Neural progenitor cell (in vitro differentiated cells): ENCODE data around the gene NARS2. TPM values are rescaled to one million over a fixed set of nuclear protein-coding genes. Genes with fewer than 3 reads are reported as not detected.
A peak's percentile ranks its signal among the peaks of the same experiment; 100 is the strongest.

Source experiments
- DNase-seq: peaks from one replicate; pipeline ENCODE4 v3.0.0-alpha.2; 2016; ENCODE audit warnings: low spot score
- H2AFZ ChIP-seq: fragments of 200-600 bp; sonication (generic); replicated peaks from 2 replicates; pipeline ENCODE4 v1.6.1; 2016; ENCODE audit warnings: antibody characterized with exemption
- H3F3A ChIP-seq: fragments of 200-600 bp; sonication (generic); 2 replicates; pipeline ENCODE4 v1.6.1; 2016; ENCODE audit warnings: antibody characterized with exemption, low read depth
- H3K27ac ChIP-seq: fragments of 200-600 bp; sonication (generic); 2 replicates; pipeline ENCODE4 v1.5.1; 2016; ENCODE audit warnings: mild to moderate bottlenecking
- H3K27me3 ChIP-seq: fragments of 200-600 bp; sonication (generic); 2 replicates; pipeline ENCODE4 v1.6.1; 2016; ENCODE audit warnings: mild to moderate bottlenecking, moderate library complexity
- H3K36me3 ChIP-seq: fragments of 200-600 bp; sonication (generic); 2 replicates; pipeline ENCODE4 v1.5.1; 2016
- H3K4me1 ChIP-seq: fragments of 200-600 bp; sonication (generic); 2 replicates; pipeline ENCODE4 v1.6.1; 2016; ENCODE audit warnings: mixed run types
- H3K4me2 ChIP-seq: fragments of 200-600 bp; sonication (generic); 2 replicates; pipeline ENCODE4 v1.6.1; 2016
- H3K4me3 ChIP-seq: fragments of 200-600 bp; sonication (generic); 2 replicates; pipeline ENCODE4 v1.5.1; 2016
- H3K79me2 ChIP-seq: fragments of 200-600 bp; sonication (generic); 2 replicates; pipeline ENCODE4 v1.6.1; 2016; ENCODE audit warnings: low read depth
- H3K9ac ChIP-seq: fragments of 200-600 bp; sonication (generic); 2 replicates; pipeline ENCODE4 v1.6.1; 2016
- H3K9me3 ChIP-seq: fragments of 200-600 bp; sonication (generic); 2 replicates; pipeline ENCODE4 v1.5.1; 2016; ENCODE audit warnings: low read depth
- H4K20me1 ChIP-seq: fragments of 200-600 bp; sonication (generic); 2 replicates; pipeline ENCODE4 v1.6.1; 2016; ENCODE audit warnings: low read depth
- H3K27ac Mint-ChIP-seq: 3 replicates; pipeline ENCODE4 v1.8.0; 2021; ENCODE audit warnings: mixed read lengths
- H3K27me3 Mint-ChIP-seq: 2 replicates; pipeline ENCODE4 v1.8.0; 2022; ENCODE audit warnings: low read depth, mild to moderate bottlenecking, inconsistent platforms, moderate library complexity, mixed read lengths; ENCODE audit not compliant: insufficient read depth
- H3K36me3 Mint-ChIP-seq: 3 replicates; pipeline ENCODE4 v1.8.0; 2021; ENCODE audit warnings: mixed read lengths
- H3K4me1 Mint-ChIP-seq: 3 replicates; pipeline ENCODE4 v1.8.0; 2021; ENCODE audit warnings: mixed read lengths
- H3K4me3 Mint-ChIP-seq: 3 replicates; pipeline ENCODE4 v1.8.0; 2021; ENCODE audit warnings: mild to moderate bottlenecking, moderate library complexity, mixed read lengths
- H3K9me3 Mint-ChIP-seq: 3 replicates; pipeline ENCODE4 v1.8.0; 2020; ENCODE audit warnings: mixed read lengths
- EZH2 ChIP-seq: fragments of 200-600 bp; sonication (generic); IDR thresholded peaks from 2 replicates; pipeline ENCODE4 v1.6.1; 2017; ENCODE audit warnings: antibody characterized with exemption, mild to moderate bottlenecking, moderate library complexity
- EZH2phosphoT487 ChIP-seq: fragments of 200-600 bp; sonication (generic); IDR thresholded peaks from 2 replicates; pipeline ENCODE4 v1.6.1; 2017; ENCODE audit warnings: antibody characterized with exemption
- total RNA-seq: library from RNA; depleted of rRNA; stranded (reverse); fragments of >200 nt; gene quantifications from 2 replicates; pipeline ENCODE4 v1.2.3, GENCODE V29; 2015; ENCODE audit warnings: low replicate concordance
- TF ChIP-seq, protein P1 (sequence below): fragments of 200-600 bp; sonication (generic); IDR thresholded peaks from 2 replicates; pipeline ENCODE4 v1.5.1; 2017; ENCODE audit warnings: antibody characterized with exemption, mild to moderate bottlenecking

The NARS2 gene
- total RNA-seq, 1 donor from 2014 or later = 53.0 TPM

DNA sequence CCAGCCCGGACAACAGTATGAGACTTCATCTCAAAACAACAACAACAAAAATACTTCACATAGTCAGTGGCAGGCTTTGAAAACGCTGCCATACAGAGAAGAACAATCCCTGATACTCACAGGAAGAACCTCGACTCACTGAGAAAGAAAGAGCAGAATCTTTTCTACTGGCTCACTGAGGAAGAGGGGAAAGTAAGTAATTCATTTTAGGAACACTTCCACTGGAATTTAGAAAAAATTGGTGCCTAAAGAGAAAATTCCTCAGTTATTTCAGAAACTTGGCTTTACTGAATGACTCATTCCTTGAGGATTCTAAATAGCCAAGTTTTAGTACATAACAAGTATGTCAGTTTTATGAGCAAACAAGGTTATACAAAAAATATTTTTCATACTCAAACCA lies 12.3 kb downstream of the NARS2 start:
- H3K4me1 ChIP-seq = peaks cover 15% of the 10 kb centered on the region
- no peak overlapping the region for H3K4me3 Mint-ChIP-seq
- H3F3A ChIP-seq = peaks cover 18% of the 10 kb centered on the region
- H2AFZ ChIP-seq = no peak overlapping the region
- H3K36me3 ChIP-seq = peaks cover 8% of the 10 kb centered on the region
- H3K9me3 ChIP-seq = no peaks in the 10 kb centered on the region
- H3K9ac ChIP-seq = no peak overlapping the region
- H3K4me3 ChIP-seq = no peak overlapping the region
- no peaks in the 10 kb centered on the region for H3K9me3 Mint-ChIP-seq
- peak; percentile 11 for DNase-seq
- peaks cover 8% of the 10 kb centered on the region for H3K4me1 Mint-ChIP-seq
- peaks cover 4% of the 10 kb centered on the region for H3K27me3 Mint-ChIP-seq
- peak overlapping the region; percentile 47 for H3K27ac Mint-ChIP-seq
- H3K27ac ChIP-seq = peak overlapping the region; percentile 6
- no peak overlapping the region for H3K4me2 ChIP-seq
- H3K79me2 ChIP-seq = peaks cover 63% of the 10 kb centered on the region
- peaks cover 22% of the 10 kb centered on the region for H4K20me1 ChIP-seq
- TF ChIP-seq, protein P1, sequence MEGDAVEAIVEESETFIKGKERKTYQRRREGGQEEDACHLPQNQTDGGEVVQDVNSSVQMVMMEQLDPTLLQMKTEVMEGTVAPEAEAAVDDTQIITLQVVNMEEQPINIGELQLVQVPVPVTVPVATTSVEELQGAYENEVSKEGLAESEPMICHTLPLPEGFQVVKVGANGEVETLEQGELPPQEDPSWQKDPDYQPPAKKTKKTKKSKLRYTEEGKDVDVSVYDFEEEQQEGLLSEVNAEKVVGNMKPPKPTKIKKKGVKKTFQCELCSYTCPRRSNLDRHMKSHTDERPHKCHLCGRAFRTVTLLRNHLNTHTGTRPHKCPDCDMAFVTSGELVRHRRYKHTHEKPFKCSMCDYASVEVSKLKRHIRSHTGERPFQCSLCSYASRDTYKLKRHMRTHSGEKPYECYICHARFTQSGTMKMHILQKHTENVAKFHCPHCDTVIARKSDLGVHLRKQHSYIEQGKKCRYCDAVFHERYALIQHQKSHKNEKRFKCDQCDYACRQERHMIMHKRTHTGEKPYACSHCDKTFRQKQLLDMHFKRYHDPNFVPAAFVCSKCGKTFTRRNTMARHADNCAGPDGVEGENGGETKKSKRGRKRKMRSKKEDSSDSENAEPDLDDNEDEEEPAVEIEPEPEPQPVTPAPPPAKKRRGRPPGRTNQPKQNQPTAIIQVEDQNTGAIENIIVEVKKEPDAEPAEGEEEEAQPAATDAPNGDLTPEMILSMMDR = no peak
- no peak for TF ChIP-seq EZH2phosphoT487
- no peak for TF ChIP-seq EZH2
- H3K36me3 Mint-ChIP-seq = peaks cover 8% of the 10 kb centered on the region
- no peaks in the 10 kb centered on the region for H3K27me3 ChIP-seq

DNA sequence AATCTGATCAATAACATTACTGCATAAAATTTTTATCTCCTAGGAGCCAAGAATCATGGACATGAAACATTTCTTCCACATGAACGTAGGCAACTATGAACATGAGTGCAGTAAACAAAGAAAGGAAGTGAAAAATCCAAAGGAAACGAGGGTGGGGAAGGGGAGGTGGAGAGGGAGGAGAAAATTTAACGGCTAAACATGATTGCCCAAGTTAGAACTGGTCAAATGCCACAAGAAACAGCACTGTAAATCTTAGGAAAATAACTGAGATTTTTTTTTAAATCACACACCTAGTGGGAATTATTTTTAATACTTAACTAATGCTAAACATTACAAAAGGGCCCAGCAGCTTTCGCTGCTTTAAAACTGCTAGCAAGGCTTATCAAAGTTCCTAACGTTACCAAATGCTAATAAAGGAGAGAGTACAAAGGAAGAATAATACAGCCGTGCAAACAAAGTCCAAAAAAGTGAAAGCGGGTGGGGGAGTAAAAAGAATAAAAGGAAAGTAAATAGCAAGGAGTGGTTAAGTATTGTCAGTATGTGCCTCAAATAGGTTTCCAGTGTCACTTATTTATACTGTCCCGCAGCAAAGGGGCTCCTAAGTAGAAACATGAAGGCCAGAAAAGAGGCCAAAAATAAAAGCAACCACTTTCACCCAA lies 13.7 kb downstream of the NARS2 start:
- Histone ChIP-seq H3K9ac (no peak overlapping the region), H3K4me3 (no peak overlapping the region), H3K36me3 (peaks cover 1% of the 10 kb centered on the region), H3F3A (peaks cover 13% of the 10 kb centered on the region), H3K79me2 (peaks cover 74% of the 10 kb centered on the region), H2AFZ (no peak overlapping the region), H3K4me2 (no peak overlapping the region), H3K27ac (no peak overlapping the region), H3K4me1 (peaks cover 24% of the 10 kb centered on the region), H3K9me3 (no peaks in the 10 kb centered on the region), H3K27me3 (no peaks in the 10 kb centered on the region), H4K20me1 (peaks cover 22% of the 10 kb centered on the region)
- peaks cover 8% of the 10 kb centered on the region for H3K4me1 Mint-ChIP-seq
- H3K9me3 Mint-ChIP-seq = no peaks in the 10 kb centered on the region
- DNase-seq = no peak
- no peak overlapping the region for H3K27ac Mint-ChIP-seq
- peaks cover 18% of the 10 kb centered on the region for H3K36me3 Mint-ChIP-seq
- H3K27me3 Mint-ChIP-seq = peaks cover 4% of the 10 kb centered on the region
- H3K4me3 Mint-ChIP-seq = no peak overlapping the region
- TF ChIP-seq, protein P1 = no peak
- no peak for TF ChIP-seq EZH2
- no peak for TF ChIP-seq EZH2phosphoT487

DNA sequence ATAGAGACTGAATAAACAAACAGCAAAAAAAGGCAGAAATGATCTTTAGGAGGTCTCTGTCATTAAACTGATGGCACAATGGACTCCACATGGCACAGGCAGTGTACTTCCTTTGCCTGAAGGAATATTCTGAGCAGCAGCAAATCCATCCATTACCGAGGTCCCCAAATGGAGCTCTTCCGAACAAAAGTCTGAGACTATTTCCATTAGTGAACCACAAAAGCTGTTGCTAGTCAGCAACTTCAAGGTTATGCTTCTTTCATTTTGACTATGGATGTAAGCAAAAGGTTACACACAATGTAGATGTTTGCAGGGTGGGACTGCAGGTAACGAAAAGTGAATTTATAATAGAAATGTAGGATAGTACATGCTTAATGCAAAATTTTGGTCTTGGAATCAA lies 14.5 kb downstream of the NARS2 start:
- DNase-seq = no peak
- Histone ChIP-seq H2AFZ (no peak overlapping the region), H3K9ac (no peak overlapping the region), H3K4me2 (no peak overlapping the region), H3K4me1 (peaks cover 24% of the 10 kb centered on the region), H3K79me2 (peaks cover 74% of the 10 kb centered on the region), H3F3A (peaks cover 6% of the 10 kb centered on the region), H3K9me3 (no peaks in the 10 kb centered on the region), H4K20me1 (peaks cover 16% of the 10 kb centered on the region), H3K4me3 (no peak overlapping the region), H3K27me3 (no peaks in the 10 kb centered on the region), H3K36me3 (peaks cover 3% of the 10 kb centered on the region), H3K27ac (no peak overlapping the region)
- peaks cover 4% of the 10 kb centered on the region for H3K27me3 Mint-ChIP-seq
- H3K36me3 Mint-ChIP-seq = peaks cover 25% of the 10 kb centered on the region
- H3K9me3 Mint-ChIP-seq = no peaks in the 10 kb centered on the region
- peaks cover 8% of the 10 kb centered on the region for H3K4me1 Mint-ChIP-seq
- no peak overlapping the region for H3K27ac Mint-ChIP-seq
- TF ChIP-seq, protein P1 = no peak
- no peak for TF ChIP-seq EZH2phosphoT487
- no peak for TF ChIP-seq EZH2
- H3K4me3 Mint-ChIP-seq = no peak overlapping the region
